A673 (cell line): ENCODE results near the gene SFXN5. TPM values are rescaled to one million over a fixed set of nuclear protein-coding genes. Genes with fewer than 3 reads are reported as not detected.

Experiments used
- BruUV-seq: library from RNA; stranded (reverse); fragments of 400-500 nt; replicated peaks from 2 replicates; lab custom pipeline; 2021; lab: Mats Ljungman, UMichigan
- CTCF ChIA-PET: fragments of 300-600 bp; sonication (Branson Sonifier 250); formaldehyde crosslinking; loops from one replicate; lab custom pipeline; 2022; ENCODE audit warnings: antibody characterized with exemption; lab: Charles Lee
- POLR2A ChIA-PET: fragments of 300-600 bp; sonication (Branson Sonifier 250); formaldehyde crosslinking; loops from one replicate; lab custom pipeline; 2022; ENCODE audit warnings: antibody characterized with exemption; ENCODE audit not compliant: low non-redundant PET; lab: Charles Lee
- DNase-seq: peaks from one replicate; pipeline ENCODE4 v3.0.0-alpha.2; 2015; ENCODE audit warnings: low spot score
- H3K27ac ChIP-seq: fragments of 200-600 bp; sonication (generic); 2 replicates; pipeline ENCODE4 v1.5.1; 2016; ENCODE audit warnings: mixed run types, low read depth, mild to moderate bottlenecking, mixed read lengths, antibody characterized with exemption, low read length; ENCODE audit not compliant: poor library complexity, severe bottlenecking
- H3K27me3 ChIP-seq: fragments of 200-600 bp; sonication (generic); replicated peaks from 2 replicates; pipeline ENCODE4 v1.6.1; 2017; ENCODE audit warnings: mixed run types, low read depth, mild to moderate bottlenecking, mixed read lengths, antibody characterized with exemption, low read length; ENCODE audit not compliant: insufficient read depth, poor library complexity
- H3K36me3 ChIP-seq: fragments of 200-600 bp; sonication (generic); 2 replicates; pipeline ENCODE4 v1.6.1; 2016; ENCODE audit warnings: mixed run types, mild to moderate bottlenecking, mixed read lengths, antibody characterized with exemption, low read length; ENCODE audit not compliant: insufficient read depth, poor library complexity, severe bottlenecking
- H3K4me1 ChIP-seq: fragments of 200-600 bp; sonication (generic); 2 replicates; pipeline ENCODE4 v1.6.1; 2017; ENCODE audit warnings: mixed run types, mild to moderate bottlenecking, mixed read lengths, antibody characterized with exemption, low read length; ENCODE audit not compliant: insufficient read depth, poor library complexity, severe bottlenecking
- H3K4me3 ChIP-seq: fragments of 200-600 bp; sonication (generic); 2 replicates; pipeline ENCODE4 v1.5.1; 2016; ENCODE audit warnings: low read depth, mixed run types, mild to moderate bottlenecking, mixed read lengths, low read length; ENCODE audit not compliant: poor library complexity, severe bottlenecking
- H3K9me3 ChIP-seq: fragments of 200-600 bp; sonication (generic); 2 replicates; pipeline ENCODE4 v1.6.1; 2016; ENCODE audit warnings: mixed run types, low read depth, mild to moderate bottlenecking, mixed read lengths, antibody characterized with exemption, low read length; ENCODE audit not compliant: poor library complexity, severe bottlenecking
- CTCF ChIP-seq: fragments of 300-800, 200-600 bp; sonication (generic); conservative IDR thresholded peaks from 2 replicates; pipeline ENCODE4 v1.5.1; 2017; ENCODE audit warnings: low read depth, mild to moderate bottlenecking, antibody characterized with exemption, low read length, moderate library complexity, mixed read lengths
- EZH2 ChIP-seq: fragments of 200-600 bp; sonication (generic); IDR thresholded peaks from 2 replicates; pipeline ENCODE4 v1.6.1; 2017; ENCODE audit warnings: borderline replicate concordance, low read depth, mild to moderate bottlenecking, mixed read lengths, antibody characterized with exemption, low read length; ENCODE audit not compliant: poor library complexity, severe bottlenecking
- intact Hi-C: fragments of 100-400 bp; cut with micrococcal nuclease; formaldehyde crosslinking; loops from one replicate; pipeline ENCODE4 v1.10.0; 2022; ENCODE audit not compliant: unreplicated experiment
- total RNA-seq: library from RNA; stranded (reverse); gene quantifications from 2 replicates; pipeline ENCODE4 v1.2.3, GENCODE V29; 2021

SFXN5 gene
- total RNA-seq, 1 experiment from 2014 or later = 23.1 TPM

- no peak for DNase-seq
- BruUV-seq = no TSS peak
- H3K27ac ChIP-seq = no peak overlapping the region
- ChIA-PET CTCF (no interaction called here), POLR2A (interaction anchor here (0.5 kb wide), 1 partner anchor 10 kb away, joined by 3 read pairs; no protein-coding TSS in a partner anchor)
- no peaks in the 10 kb centered on the region for H3K9me3 ChIP-seq
- no peak overlapping the region for H3K4me3 ChIP-seq
- intact Hi-C loops = no loop called here
- TF ChIP-seq EZH2 (no peak), CTCF (no peak)
- H3K27me3 ChIP-seq = no peaks in the 10 kb centered on the region
- no peaks in the 10 kb centered on the region for H3K36me3 ChIP-seq
- no peaks in the 10 kb centered on the region for H3K4me1 ChIP-seq
Measured at GRCh38 chr2:72958542-72959385, 112.7 kb downstream of the SFXN5 start.

DNA sequence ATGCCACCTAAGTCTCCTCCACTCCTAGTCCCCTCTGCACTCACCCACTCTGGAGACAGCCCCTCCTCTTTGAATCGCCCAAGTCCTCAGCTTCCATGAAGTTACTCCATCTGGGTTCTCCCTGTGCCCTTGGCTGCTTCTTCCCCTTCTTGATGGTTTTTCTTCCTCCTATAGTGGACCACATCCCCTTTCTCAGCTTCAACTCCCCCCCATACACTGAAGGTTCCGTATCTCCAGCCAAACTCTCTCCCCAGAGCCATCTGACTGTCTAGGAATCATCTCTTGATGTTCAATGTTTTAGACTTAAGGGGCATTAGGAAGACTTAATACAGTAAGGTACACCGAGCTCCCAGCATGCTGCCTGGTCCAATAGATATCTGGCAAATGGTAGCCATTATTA, 114.6 kb downstream of the SFXN5 start:
- CTCF ChIA-PET = no interaction called here

DNA sequence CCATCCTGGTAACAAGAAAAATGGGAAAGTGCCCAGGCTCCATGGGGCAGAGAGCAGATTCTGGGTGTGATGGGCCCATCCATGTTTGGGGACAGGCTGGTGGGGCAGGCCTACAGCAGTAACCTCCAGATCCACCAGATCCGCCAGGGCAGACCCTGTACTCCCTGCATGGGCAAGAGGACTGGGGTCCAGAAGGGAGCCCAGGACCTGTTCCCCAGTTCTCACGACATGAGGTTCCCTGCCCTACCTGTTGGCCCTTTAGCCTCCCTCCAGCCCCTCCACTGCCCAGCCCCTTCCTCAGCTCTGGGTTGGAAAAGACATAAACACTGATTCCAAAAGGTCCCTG, 115.5 kb downstream of the SFXN5 start:
- DNase-seq = no peak
- Histone ChIP-seq H3K4me1 (no peaks in the 10 kb centered on the region), H3K4me3 (no peak overlapping the region), H3K27ac (no peak overlapping the region), H3K27me3 (no peaks in the 10 kb centered on the region), H3K36me3 (no peaks in the 10 kb centered on the region), H3K9me3 (no peaks in the 10 kb centered on the region)
- intact Hi-C loops = no loop called here
- ChIA-PET CTCF (no interaction called here), POLR2A (no interaction called here)
- no peak for TF ChIP-seq CTCF
- BruUV-seq = no TSS peak

More for the DNA sequence above, 114.6 kb downstream of the SFXN5 start:
- DNase-seq = no peak
- no peak overlapping the region for H3K27ac ChIP-seq
- no peaks in the 10 kb centered on the region for H3K27me3 ChIP-seq
- H3K9me3 ChIP-seq = no peaks in the 10 kb centered on the region
- intact Hi-C loops = no loop called here
- POLR2A ChIA-PET = no interaction called here
- no peak for TF ChIP-seq EZH2
- no peak for TF ChIP-seq CTCF
- H3K4me3 ChIP-seq = no peak overlapping the region
- H3K36me3 ChIP-seq = no peaks in the 10 kb centered on the region
- no peaks in the 10 kb centered on the region for H3K4me1 ChIP-seq
- BruUV-seq = no TSS peak
